Hematopoietic multipotent progenitor cell treated with erythropoietin and hydrocortisone succinate and interleukin-3 and kit ligand, for 15 days (in vitro differentiated cells): ENCODE data around the gene VAV3.

Source experiments
- DNase-seq: peaks from one replicate; pipeline ENCODE4 v3.0.0-alpha.2; 2015; ENCODE audit warnings: low spot score

VAV3 gene

DNA sequence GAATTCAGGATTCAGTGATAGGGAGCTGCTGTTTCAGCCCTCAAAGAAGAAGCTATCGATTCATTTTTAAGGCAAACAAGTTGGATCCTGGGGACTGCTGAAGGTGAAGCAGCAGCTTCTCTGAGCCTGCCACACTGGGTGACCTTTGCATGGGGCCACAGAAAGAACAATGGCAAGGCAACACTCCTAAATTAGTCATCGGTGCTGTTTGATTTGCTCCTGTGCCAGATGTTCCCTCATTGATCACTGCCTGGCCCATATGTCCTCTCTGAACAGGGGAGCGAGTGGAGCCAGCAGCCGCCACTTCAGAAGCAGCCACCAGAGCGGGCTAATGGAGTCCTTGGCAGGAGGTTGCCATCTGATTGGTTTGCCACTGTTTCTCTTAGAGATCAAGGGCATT lies 432.7 kb downstream of the VAV3 start:
- no peak for DNase-seq

- DNase-seq, result no peak
Observed at GRCh38 chr1:107531065-107531908, 433.7 kb downstream of the VAV3 start.

DNA sequence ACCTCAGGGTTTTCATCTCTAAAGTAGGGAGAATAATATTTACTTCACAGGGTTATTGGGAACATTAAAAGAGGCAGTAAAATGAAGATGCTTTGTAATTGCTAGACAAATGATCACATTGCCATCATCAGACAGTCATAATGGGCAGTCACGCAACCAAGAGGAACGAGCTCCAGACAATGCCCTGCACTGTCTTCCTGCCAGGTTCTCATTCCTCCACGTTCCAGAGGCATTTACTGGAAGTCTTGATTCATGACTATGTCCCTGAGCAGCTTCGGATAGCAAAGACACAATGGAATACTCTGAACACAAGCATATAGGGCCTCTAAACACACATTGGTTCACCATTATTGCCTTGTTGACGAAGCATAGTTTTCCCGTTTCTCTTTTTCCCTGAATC lies 434.4 kb downstream of the VAV3 start:
- DNase-seq, result no peak

GRCh38 chr1:107529511-107530149 lies 435.4 kb downstream of the VAV3 start:
- no peak for DNase-seq

- no peak for DNase-seq
Observed at GRCh38 chr1:107526524-107527198, 438.3 kb downstream of the VAV3 start.

GRCh38 chr1:107525961-107526360 lies 439.0 kb downstream of the VAV3 start:
- no peak for DNase-seq

GRCh38 chr1:107525145-107525544 lies 439.8 kb downstream of the VAV3 start:
- no peak for DNase-seq

- no peak for DNase-seq
Observed at GRCh38 chr1:107524301-107524700, 440.7 kb downstream of the VAV3 start.

DNA sequence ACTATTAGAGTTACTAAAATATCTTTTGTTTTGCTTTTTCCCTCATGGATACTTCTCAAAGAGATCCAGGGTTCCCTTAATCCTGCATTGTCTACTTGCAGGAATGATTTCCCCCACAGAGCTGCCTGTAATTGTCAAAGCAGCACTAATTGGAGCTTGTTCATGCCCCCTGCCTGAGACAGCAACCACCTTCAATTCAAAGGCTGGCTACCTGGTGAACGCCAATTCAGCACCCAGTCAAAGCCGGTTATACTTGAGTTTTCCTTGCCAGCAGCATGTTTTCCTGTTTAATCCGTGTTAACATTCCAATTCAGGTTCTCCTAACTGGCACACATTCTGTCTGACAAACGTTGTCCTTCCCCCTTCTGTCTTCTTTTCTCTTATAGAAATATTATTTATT lies 441.2 kb downstream of the VAV3 start:
- DNase-seq, result no peak

- no peak for DNase-seq
Observed at GRCh38 chr1:107523061-107523460, 441.9 kb downstream of the VAV3 start.
